ENCODE measurements around the gene TP53BP1.

DNA sequence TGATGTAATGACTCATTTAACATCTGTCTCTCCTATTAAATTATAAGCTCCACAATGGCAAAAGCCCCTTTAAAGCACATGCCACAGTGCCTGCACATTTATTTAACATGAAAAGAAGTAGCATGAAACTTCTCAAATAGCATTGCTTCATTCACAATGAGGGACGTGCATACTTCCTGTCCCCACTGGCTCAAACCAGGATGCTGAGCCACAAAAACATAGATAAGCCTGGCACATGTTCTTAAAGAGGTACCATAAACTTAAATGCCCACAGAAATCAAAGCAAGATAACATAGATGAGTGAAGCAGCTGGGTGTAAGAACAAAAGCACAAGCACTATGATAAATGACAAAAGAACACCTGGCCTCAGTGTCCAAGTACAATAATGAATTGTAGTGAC lies 3.8 kb downstream of the TP53BP1 start:
- TF ChIP-seq, protein P1, sequence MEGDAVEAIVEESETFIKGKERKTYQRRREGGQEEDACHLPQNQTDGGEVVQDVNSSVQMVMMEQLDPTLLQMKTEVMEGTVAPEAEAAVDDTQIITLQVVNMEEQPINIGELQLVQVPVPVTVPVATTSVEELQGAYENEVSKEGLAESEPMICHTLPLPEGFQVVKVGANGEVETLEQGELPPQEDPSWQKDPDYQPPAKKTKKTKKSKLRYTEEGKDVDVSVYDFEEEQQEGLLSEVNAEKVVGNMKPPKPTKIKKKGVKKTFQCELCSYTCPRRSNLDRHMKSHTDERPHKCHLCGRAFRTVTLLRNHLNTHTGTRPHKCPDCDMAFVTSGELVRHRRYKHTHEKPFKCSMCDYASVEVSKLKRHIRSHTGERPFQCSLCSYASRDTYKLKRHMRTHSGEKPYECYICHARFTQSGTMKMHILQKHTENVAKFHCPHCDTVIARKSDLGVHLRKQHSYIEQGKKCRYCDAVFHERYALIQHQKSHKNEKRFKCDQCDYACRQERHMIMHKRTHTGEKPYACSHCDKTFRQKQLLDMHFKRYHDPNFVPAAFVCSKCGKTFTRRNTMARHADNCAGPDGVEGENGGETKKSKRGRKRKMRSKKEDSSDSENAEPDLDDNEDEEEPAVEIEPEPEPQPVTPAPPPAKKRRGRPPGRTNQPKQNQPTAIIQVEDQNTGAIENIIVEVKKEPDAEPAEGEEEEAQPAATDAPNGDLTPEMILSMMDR (IDR thresholded peaks at IDR 0.05): no peak
- no peak for TF ChIP-seq POLR2A (IDR thresholded peaks at IDR 0.05)
- TF ChIP-seq EP300 (IDR thresholded peaks at IDR 0.05): no peak
